ENCODE data around the gene PLCB3.
A peak's percentile ranks its signal among the peaks of the same experiment; 100 is the strongest.

PLCB3 gene

GRCh38 chr11:64227405-64227956 is 23.8 kb upstream of the PLCB3 start:
- H3K4me3 ChIP-seq (ENCODE audit: low read length), result peak overlapping the region; percentile 89
- no peak for DNase-seq (ENCODE audit: low read depth)
- TF ChIP-seq CTCF (conservative IDR thresholded peaks at IDR 0.05; ENCODE audit: low read length), result no peak

- H3K4me3 ChIP-seq (ENCODE audit: low read length), result no peak overlapping the region
- no peak for TF ChIP-seq CTCF (conservative IDR thresholded peaks at IDR 0.05; ENCODE audit: low read length)
- no peak for DNase-seq (ENCODE audit: low read depth)
Measured at GRCh38 chr11:64229090-64229743, 22.1 kb upstream of the PLCB3 start.

- DNase-seq (ENCODE audit: low read depth), result no peak
- TF ChIP-seq CTCF (conservative IDR thresholded peaks at IDR 0.05; ENCODE audit: low read length), result no peak
- H3K4me3 ChIP-seq (ENCODE audit: low read length), result peak overlapping the region; percentile 81
Measured at GRCh38 chr11:64229744-64230170, 21.6 kb upstream of the PLCB3 start.

- no peak for TF ChIP-seq CTCF (conservative IDR thresholded peaks at IDR 0.05; ENCODE audit: low read length)
- DNase-seq (ENCODE audit: low read depth), result peak; percentile 70
- H3K4me3 ChIP-seq (ENCODE audit: low read length), result peak within 1 kb of the TSS; percentile 81
Measured at GRCh38 chr11:64230171-64230984, 21.0 kb upstream of the PLCB3 start, which contains the start of gene DNAJC4. DNAJC4 (plus strand) TSS chr11:64230548; CDS start chr11:64230855, 307 bp downstream.

- peak overlapping the region; percentile 81 for H3K4me3 ChIP-seq (ENCODE audit: low read length)
- no peak for DNase-seq (ENCODE audit: low read depth)
- TF ChIP-seq CTCF (conservative IDR thresholded peaks at IDR 0.05; ENCODE audit: low read length), result no peak
Measured at GRCh38 chr11:64230985-64231365, 20.4 kb upstream of the PLCB3 start.

GRCh38 chr11:64231546-64231945 is 19.8 kb upstream of the PLCB3 start:
- no peak overlapping the region for H3K4me3 ChIP-seq (ENCODE audit: low read length)
- DNase-seq (ENCODE audit: low read depth), result no peak
- no peak for TF ChIP-seq CTCF (conservative IDR thresholded peaks at IDR 0.05; ENCODE audit: low read length)
